ENCODE results near the gene POLR2H. TPM values are rescaled to one million over a fixed set of nuclear protein-coding genes. Genes with fewer than 3 reads are reported as not detected.

POLR2H gene
- total RNA-seq, 1 donor from 2014 or later: 79.6 TPM

DNA sequence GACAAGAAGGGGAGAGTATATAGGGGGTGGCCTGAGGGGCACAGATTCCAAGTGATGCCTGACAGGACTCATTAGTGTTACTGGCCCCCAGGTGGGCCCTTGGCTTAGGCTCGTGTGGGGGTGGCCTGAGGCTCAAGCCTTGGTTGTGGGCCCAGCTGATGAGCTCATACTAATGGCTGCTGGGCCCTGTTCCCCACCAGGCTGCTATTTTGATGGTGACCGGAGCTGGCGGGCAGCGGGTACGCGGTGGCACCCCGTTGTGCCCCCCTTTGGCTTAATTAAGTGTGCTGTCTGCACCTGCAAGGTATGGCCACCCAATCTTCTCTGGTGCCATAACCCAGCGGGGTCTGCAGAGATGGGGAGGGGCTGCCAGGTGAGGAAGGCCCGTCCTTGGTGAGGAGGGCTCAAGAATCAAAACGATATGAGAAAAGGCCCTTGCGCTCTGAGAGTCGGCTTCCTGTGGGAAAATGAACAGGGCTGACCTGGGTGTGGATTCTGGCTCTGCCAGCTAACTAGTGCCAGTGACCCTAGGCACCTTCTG is 25.7 kb downstream of the POLR2H start:
- no peak for DNase-seq (ENCODE audit: low spot score)

DNA sequence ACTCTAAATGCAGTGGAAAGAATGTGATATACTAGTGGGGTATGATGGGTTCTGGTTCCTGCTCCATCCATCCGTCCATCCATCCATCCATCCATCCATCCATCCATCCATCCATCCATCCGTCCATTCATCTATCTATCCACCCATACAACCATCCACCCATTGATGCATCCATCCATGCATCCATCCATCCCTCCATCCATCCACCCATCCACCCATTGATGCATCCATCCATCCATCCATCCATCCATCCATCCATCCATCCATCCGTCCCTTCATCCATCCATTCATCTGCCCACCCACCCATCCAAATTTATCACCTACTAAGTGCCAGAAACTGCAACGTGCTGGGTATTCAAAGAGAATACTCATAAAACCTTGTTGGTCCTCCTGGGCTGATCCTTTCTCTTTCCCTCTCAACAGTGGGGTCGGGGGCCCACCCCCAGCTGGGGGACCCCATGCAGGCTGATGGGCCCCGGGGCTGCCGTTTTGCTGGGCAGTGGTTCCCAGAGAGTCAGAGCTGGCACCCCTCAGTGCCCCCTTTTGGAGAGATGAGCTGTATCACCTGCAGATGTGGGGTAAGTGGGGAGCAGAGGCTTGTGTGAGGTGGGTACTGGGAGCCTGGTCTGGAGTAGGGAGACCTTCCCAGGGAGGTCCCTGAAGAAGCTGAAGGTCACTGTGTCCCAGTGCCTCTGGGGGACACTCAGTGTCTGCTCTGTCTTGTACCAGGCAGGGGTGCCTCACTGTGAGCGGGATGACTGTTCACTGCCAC is 26.8 kb downstream of the POLR2H start:
- no peak for DNase-seq (ENCODE audit: low spot score)

DNA sequence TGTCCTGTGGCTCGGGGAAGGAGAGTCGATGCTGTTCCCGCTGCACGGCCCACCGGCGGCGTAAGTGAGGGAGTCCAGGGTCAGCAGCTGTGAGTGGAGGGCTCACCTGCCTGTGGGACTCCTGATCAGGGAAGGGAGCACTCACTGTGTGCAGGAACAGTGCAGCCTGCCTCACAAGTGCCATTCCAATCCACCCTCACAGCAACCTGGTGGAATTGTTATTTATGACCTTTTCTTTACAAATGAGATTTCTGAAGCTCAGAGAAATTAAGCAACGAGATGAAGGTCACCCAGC is 27.4 kb downstream of the POLR2H start:
- no peak for DNase-seq (ENCODE audit: low spot score)

DNA sequence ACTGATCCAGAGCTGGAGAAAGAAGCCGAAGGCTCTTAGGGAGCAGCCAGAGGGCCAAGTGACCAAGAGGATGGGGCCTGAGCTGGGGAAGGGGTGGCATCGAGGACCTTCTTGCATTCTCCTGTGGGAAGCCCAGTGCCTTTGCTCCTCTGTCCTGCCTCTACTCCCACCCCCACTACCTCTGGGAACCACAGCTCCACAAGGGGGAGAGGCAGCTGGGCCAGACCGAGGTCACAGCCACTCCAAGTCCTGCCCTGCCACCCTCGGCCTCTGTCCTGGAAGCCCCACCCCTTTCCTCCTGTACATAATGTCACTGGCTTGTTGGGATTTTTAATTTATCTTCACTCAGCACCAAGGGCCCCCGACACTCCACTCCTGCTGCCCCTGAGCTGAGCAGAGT is 27.9 kb downstream of the POLR2H start:
- DNase-seq (ENCODE audit: low spot score): no peak

DNA sequence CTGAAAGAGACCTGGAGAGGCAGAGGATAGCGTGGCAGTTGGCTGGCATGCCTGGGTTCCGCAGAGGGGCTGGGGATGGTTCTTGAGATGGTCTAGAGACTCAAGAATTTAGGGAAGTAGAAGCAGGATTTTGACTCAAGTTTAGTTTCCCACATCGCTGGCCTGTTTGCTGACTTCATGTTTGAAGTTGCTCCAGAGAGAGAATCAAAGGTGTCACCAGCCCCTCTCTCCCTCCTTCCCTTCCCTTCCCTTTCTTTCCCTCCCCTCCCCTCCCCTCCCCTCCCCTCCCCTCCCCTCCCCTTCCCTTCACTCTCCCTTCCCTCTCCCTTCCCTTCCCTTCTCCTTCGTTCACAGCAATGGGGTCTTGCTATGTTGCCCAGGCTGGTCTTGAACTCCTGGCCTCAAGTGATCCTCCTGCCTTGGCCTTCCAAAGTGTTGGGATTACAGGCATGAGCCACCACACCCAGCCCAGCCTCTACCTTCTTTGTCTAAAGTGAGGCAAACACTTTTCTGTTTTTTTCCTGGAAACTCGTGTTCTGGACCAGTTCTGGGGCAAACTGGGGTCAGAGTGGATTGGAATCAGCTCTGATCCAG is 28.5 kb downstream of the POLR2H start:
- no peak for DNase-seq (ENCODE audit: low spot score)

DNA sequence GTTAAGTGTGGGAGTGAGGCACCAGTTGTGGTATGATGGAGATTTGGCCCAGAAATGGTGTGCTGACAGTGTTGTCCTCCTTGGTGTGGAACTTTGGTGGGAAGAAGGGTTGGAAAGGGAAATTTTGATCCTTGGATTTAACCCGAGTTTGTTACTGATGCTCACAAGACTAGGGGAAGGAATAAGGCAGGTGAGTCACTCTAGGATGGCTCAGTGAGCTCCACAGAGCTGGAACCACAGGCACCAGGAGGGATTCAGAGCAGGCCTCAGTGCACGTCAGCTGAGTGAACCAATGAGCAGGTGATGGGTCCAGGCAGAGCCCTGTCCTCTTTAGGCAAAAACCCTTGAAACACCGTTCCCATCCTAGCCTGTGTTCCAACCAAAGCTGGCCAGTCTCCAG is 29.8 kb downstream of the POLR2H start:
- no peak for DNase-seq (ENCODE audit: low spot score)

DNA sequence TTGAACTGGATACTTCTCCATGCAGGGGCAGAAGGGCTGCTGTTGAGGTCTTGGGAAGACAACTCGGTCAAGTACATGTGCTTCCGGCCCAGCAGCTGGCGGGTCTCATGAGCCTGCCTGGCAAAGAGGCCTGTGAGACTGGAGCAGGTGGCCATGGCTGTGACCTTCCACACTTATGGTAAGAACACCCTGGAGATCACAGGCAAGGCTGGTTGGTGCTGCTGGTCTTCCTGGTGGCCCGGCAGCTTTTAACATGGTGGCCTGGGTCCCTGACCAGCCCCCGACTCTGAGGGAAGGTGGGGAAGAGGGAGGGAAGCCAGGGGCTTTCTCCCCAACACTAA is 33.8 kb downstream of the POLR2H start:
- DNase-seq (ENCODE audit: low spot score): no peak

DNA sequence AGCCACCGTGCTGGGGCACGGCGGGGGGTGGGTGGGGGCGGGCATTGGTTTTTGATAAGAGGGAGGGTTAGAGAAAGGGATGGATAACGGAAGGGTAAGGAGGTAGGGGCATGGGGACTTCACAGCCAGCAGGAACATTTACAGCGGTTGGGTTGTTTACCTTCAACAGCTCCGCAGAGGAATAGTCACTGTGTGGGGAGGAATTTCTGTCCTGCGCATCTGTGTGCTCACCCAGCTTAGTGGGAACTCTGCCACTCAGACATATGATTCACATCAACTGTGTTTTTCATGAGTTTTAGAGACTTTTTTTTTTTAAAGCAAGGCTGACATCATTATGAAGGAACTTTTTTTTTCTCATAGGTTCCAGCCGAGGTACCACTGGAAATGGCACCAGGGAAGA is 37.9 kb downstream of the POLR2H start:
- no peak for DNase-seq (ENCODE audit: low spot score)

DNA sequence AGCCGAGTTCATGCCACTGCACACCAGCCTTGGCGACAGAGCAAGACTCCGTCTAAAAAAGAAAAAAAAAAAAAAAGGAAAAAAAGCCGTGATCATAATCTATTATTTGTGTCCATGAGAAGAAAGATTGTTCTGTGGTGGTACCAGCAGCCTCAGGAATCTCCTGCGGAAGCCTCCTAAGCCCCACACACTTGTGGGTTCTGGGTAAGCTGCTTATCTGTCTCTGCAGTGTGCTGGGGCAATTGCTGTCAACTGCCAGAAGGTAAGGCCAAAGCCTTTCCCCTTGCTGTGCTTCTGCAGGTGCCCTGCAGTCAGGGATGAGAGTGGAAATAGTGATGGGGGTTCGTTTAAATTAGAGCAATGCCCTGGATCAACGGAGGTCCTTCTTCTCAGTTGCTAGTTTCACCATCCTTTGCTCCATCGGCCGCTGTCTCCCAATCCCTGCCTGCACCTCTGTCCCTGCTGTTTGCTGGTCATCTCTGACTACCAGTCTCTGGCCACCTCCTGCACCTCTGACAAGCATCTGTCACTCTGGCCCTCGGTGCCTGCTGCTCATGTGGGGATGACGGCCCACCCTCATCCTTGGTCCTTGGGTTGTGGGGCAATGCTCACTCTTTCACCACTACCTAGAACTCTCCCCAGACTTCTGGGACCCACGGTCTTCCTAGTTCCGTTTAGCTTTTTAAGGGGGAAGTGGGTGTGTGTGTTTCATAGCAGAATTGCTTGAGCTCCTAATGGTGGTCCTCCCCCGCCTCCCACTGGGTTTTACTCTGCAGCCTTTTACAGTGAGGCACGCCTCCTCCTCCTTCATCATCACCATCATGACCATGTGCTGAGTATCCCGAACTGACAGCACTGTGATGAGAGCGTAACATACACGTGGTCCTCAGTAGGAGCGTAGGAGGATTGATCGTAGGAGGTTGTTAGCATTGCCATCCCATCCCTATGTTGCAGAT is 43.8 kb downstream of the POLR2H start:
- no peak for DNase-seq (ENCODE audit: low spot score)

DNA sequence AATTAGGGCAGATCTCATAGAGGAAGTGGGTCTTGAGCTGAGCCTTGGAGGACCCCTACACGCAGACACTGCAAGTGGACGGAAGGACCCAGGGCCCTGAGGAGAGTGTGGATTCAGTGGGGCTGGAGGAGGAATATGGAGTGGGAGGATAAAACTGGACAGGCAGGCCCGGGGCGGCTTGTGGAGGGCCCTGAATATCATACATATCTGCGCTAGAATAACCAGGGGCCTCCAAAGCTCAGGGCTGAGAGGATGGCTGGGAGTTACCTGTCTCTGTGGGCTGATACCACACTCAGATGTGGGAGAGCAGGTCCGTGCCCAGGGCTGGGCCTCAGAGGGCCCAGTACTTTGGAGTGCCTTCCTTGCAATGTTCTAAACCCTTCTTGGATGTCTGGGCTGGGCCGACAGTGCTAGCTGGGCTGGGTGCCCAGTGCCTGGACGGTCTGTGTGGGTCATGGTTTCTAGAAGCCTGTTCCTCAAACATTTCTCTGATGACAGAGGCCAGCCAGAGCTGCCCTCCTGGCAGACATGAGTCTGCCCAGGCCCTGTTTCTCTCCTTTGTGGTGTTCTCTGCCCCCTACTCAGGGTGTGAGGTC is 47.9 kb downstream of the POLR2H start:
- no peak for DNase-seq (ENCODE audit: low spot score)

DNA sequence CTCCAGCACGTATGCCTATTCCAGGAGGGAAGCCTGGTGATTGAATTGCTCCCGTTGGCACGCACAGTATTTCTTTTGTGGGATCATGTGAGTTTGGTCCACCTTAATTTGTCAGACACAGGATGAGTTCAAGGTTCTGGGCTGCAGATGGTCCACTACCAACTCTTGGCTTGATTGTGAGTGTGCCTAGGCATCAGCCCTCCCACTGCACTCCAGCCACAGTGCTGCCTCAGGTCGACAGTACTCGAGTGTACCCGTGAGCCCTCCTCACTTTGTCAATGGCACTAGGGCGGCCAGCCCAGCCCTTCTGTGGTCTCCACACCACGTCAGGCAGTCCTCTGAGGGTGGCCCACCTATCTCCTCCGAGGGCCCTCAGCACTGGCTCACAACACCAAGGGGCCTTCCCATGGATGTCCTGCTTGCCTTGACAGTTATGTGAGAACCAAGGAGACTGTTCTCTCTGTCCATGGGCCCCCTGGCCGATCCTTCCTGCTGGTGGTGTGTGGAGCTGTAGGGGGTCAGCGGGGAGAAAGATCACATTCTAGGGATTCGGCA is 48.5 kb downstream of the POLR2H start:
- DNase-seq (ENCODE audit: low spot score): no peak

DNA sequence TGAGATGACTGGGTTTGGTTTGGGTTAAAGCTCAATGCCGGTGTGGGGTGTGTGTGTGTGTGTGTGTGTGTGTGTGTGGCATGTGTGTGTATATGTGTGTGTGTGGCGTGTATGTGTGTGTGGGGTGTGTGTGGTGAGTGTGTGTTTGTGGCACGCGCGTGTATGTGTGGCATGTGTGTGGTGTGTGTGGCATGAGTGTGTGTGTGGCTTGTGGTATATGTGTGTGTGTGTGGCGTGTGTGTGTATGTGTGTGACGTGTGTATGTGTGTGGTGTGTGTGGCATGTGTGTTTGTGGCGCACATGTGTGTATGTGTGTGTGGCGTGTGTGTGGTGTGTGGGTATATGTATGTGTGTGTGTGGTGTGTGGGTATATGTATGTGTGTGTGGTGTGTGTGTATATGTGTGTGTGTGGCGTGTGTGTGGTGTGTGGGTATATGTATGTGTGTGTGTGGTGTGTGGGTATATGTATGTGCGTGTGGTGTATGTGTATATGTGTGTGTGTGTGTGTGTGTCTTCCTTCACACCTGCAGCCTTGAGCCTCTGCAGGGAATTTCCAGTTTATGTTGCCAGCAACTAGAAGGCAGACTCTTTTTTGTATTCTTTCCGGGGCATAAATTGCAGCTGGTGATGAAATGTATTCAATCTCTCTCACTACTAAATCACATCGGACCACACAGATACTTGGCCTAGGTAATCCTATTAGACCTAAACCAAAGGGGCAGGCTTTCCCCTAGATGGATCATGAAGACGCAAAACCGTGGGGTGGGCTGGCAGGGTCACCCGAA is 53.1 kb downstream of the POLR2H start:
- no peak for DNase-seq (ENCODE audit: low spot score)

DNA sequence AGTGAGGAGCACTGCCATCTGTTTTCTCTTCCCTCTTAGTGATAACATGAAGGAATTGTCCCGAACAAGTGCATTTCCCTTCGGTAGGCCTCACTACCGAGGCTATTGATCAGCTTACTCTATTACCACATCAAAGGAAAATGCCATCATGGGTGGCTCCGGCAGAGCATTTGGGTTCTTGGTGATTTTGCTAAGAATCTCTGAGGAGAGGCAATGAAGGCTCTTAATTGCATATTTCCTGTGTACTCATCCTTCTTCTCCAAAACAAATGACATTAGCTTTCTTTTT is 53.6 kb downstream of the POLR2H start:
- DNase-seq (ENCODE audit: low spot score): no peak

DNA sequence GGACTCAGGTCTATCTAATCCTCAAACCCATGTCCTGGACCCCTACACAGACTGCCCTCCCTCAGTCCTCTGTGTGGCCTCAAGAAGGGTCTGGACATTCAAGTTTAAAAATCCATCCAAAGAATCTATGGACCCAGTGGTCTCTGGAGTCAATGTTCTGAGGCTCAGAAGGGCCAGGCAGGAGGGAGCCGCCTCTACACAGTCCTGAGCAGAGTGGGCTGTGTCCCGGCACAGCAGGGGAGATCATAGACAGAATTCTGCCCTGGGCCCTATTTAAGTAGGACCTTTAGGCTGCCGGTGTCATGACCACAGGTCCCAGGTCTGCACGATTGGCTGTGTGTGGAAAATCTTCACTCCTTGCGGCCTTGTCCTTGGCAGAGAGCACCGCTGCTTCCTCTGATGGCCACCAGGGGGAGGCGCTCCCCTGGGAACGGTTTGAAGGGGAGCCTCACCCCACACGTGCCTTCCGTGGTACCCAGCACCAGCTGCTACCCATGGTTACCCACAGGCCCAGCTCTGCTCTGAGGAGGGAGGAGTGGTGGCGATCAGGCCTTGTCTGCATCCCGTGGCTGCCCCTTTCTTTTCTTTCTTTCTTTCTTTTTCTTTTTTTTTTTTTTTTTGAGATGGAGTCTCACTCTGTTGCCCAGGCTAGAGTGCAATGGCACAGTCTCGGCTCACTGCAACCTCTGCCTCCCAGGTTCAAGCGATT is 56.3 kb downstream of the POLR2H start:
- peak; percentile 73 for DNase-seq (ENCODE audit: low spot score)

Other genes with a start within 250 kb of the POLR2H start
- 48.6 TPM for gene EIF2B5, start 226.4 kb upstream of the POLR2H start, total RNA-seq
- gene DVL3, start 206.3 kb upstream of the POLR2H start, total RNA-seq: 61.1 TPM
- 243 TPM for gene AP2M1, start 186.9 kb upstream of the POLR2H start, total RNA-seq
- 77.6 TPM for gene ABCF3, start 175.5 kb upstream of the POLR2H start, total RNA-seq
- not detected for gene VWA5B2, start 132.1 kb upstream of the POLR2H start, total RNA-seq
- gene ALG3, start 112.7 kb upstream of the POLR2H start, total RNA-seq: 46.2 TPM
- gene EEF1AKMT4, start 112.0 kb upstream of the POLR2H start, total RNA-seq: 3.1 TPM
- not detected for gene CAMK2N2, start 100.2 kb upstream of the POLR2H start, total RNA-seq
- 0.81 TPM for gene ECE2, start 85.7 kb upstream of the POLR2H start, total RNA-seq
- gene PSMD2, start 62.5 kb upstream of the POLR2H start, total RNA-seq: 136 TPM
- gene EIF4G1, start 47.1 kb upstream of the POLR2H start, total RNA-seq: 351 TPM
- 13.5 TPM for gene FAM131A, start 24.1 kb upstream of the POLR2H start, total RNA-seq
- gene CLCN2, start 105 bp upstream of the POLR2H start, total RNA-seq: 11.7 TPM
- 0.89 TPM for gene THPO, start 16.5 kb downstream of the POLR2H start, total RNA-seq
- 16.8 TPM for gene CHRD, start 18.3 kb downstream of the POLR2H start, total RNA-seq
- 4.9 TPM for gene EPHB3, start 200.1 kb downstream of the POLR2H start, total RNA-seq

Measured in ureter (tissue), 1 donor.